SK-N-SH treated with all-trans-retinoic acid at 6 μM for 48 hours (cell line): ENCODE results near the gene SLC35D3.
"Not testable (repeated sequence)": the region's sequence is repeated elsewhere in the genome, so short reads cannot be mapped to it uniquely, and the experiment has no call there.

Experiments
- ATAC-seq: fragments of 200-7000 bp; cut with Tn5 transposase; 3 replicates; pipeline ENCODE4 v1.9.1; 2020; ENCODE audit warnings: mild to moderate bottlenecking, moderate library complexity
- ARNTL ChIP-seq: fragments of 450-650 bp; formaldehyde crosslinking; IDR thresholded peaks from 2 replicates; pipeline ENCODE4 v1.5.0; 2020; ENCODE audit warnings: low read depth, mild to moderate bottlenecking, moderate library complexity, borderline replicate concordance
- BACH2 ChIP-seq: fragments of 250-450 bp; sonication (Bioruptor Pico); IDR thresholded peaks from 2 replicates; pipeline ENCODE4 v1.9.0; 2021; ENCODE audit warnings: mild to moderate bottlenecking, borderline replicate concordance
- CREB5 ChIP-seq: fragments of 250-450 bp; sonication (Bioruptor Pico); IDR thresholded peaks from 2 replicates; pipeline ENCODE4 v1.5.1; 2020; ENCODE audit warnings: low read depth, mild to moderate bottlenecking, moderate library complexity
- CSDC2 ChIP-seq: fragments of 250-450 bp; sonication (Bioruptor Pico); IDR thresholded peaks from 2 replicates; pipeline ENCODE4 v1.5.0; 2020; ENCODE audit warnings: mild to moderate bottlenecking, moderate library complexity
- CSRNP3 ChIP-seq: fragments of 250-450 bp; sonication (Bioruptor Pico); IDR thresholded peaks from 2 replicates; pipeline ENCODE4 v1.5.1; 2021; ENCODE audit warnings: mild to moderate bottlenecking, moderate library complexity
- ESRRG ChIP-seq: fragments of 250-450 bp; sonication (Bioruptor Pico); IDR thresholded peaks from 2 replicates; pipeline ENCODE4 v1.6.1; 2021; ENCODE audit warnings: mild to moderate bottlenecking
- GLIS3 ChIP-seq: fragments of 250-450 bp; sonication (Bioruptor Pico); IDR thresholded peaks from 2 replicates; pipeline ENCODE4 v1.5.0; 2020; ENCODE audit warnings: mild to moderate bottlenecking, moderate library complexity
- ISL1 ChIP-seq: fragments of 250-450 bp; sonication (Bioruptor Pico); IDR thresholded peaks from 2 replicates; pipeline ENCODE4 v2.1.2; 2022; ENCODE audit warnings: mild to moderate bottlenecking, moderate library complexity
- OSR1 ChIP-seq: fragments of 250-450 bp; sonication (Bioruptor Pico); IDR thresholded peaks from 2 replicates; pipeline ENCODE4 v1.8.0; 2022; ENCODE audit warnings: moderate library complexity, mild to moderate bottlenecking, inconsistent platforms
- PATZ1 ChIP-seq: fragments of 250-450 bp; sonication (Bioruptor Pico); IDR thresholded peaks from 2 replicates; pipeline ENCODE4 v1.8.0; 2020; ENCODE audit warnings: mild to moderate bottlenecking, moderate library complexity, borderline replicate concordance
- PPARA ChIP-seq: fragments of 250-450 bp; sonication (Bioruptor Pico); IDR thresholded peaks from 2 replicates; pipeline ENCODE4 v1.5.0; 2020; ENCODE audit warnings: mild to moderate bottlenecking, borderline replicate concordance
- RARB ChIP-seq: fragments of 250-450 bp; sonication (Bioruptor Pico); IDR thresholded peaks from 2 replicates; pipeline ENCODE4 v1.8.0; 2021; ENCODE audit warnings: mild to moderate bottlenecking, moderate library complexity
- SNAI2 ChIP-seq: fragments of 250-450 bp; sonication (Bioruptor Pico); IDR thresholded peaks from 2 replicates; pipeline ENCODE4 v1.5.0; 2020; ENCODE audit warnings: mild to moderate bottlenecking, moderate library complexity
- TCF4 ChIP-seq: fragments of 250-450 bp; sonication (Bioruptor Pico); IDR thresholded peaks from 2 replicates; pipeline ENCODE4 v1.8.0; 2021; ENCODE audit warnings: mild to moderate bottlenecking, moderate library complexity, borderline replicate concordance
- TOX ChIP-seq: fragments of 250-450 bp; sonication (Bioruptor Pico); IDR thresholded peaks from 2 replicates; pipeline ENCODE4 v1.8.0; 2021; ENCODE audit warnings: mild to moderate bottlenecking, moderate library complexity, borderline replicate concordance
- ZC3H10 ChIP-seq: fragments of 250-450 bp; sonication (Bioruptor Pico); IDR thresholded peaks from 2 replicates; pipeline ENCODE4 v1.5.1; 2021; ENCODE audit warnings: mild to moderate bottlenecking, moderate library complexity
- ZFP3 ChIP-seq: fragments of 250-450 bp; sonication (Bioruptor Pico); IDR thresholded peaks from 2 replicates; pipeline ENCODE4 v1.5.0; 2020; ENCODE audit warnings: mild to moderate bottlenecking, moderate library complexity
- ZFP30 ChIP-seq: fragments of 450-650 bp; formaldehyde crosslinking; IDR thresholded peaks from 2 replicates; pipeline ENCODE4 v1.5.0; 2022; ENCODE audit warnings: mild to moderate bottlenecking, moderate library complexity
- ZNF565 ChIP-seq: fragments of 450-650 bp; formaldehyde crosslinking; conservative IDR thresholded peaks from 2 replicates; pipeline ENCODE4 v1.5.0; 2020; ENCODE audit warnings: low read depth, mild to moderate bottlenecking, moderate library complexity
- ZNF70 ChIP-seq: fragments of 450-650 bp; formaldehyde crosslinking; IDR thresholded peaks from 2 replicates; pipeline ENCODE4 v1.5.0; 2020; ENCODE audit warnings: mild to moderate bottlenecking, moderate library complexity
- ZNF8 ChIP-seq: fragments of 450-650 bp; formaldehyde crosslinking; IDR thresholded peaks from 2 replicates; pipeline ENCODE4 v1.5.0; 2020; ENCODE audit warnings: mild to moderate bottlenecking, moderate library complexity
- TF ChIP-seq, protein P1 (sequence below): fragments of 250-450 bp; sonication (Bioruptor Pico); IDR thresholded peaks from 2 replicates; pipeline ENCODE4 v1.5.0; 2020; ENCODE audit warnings: mild to moderate bottlenecking, moderate library complexity

The SLC35D3 gene

GRCh38 chr6:136945711-136946121 lies 23.6 kb downstream of the SLC35D3 start:
- ATAC-seq = no peak
- TF ChIP-seq RARB (CRISPR knock-in tag) = no peak
- TF ChIP-seq, protein P1, sequence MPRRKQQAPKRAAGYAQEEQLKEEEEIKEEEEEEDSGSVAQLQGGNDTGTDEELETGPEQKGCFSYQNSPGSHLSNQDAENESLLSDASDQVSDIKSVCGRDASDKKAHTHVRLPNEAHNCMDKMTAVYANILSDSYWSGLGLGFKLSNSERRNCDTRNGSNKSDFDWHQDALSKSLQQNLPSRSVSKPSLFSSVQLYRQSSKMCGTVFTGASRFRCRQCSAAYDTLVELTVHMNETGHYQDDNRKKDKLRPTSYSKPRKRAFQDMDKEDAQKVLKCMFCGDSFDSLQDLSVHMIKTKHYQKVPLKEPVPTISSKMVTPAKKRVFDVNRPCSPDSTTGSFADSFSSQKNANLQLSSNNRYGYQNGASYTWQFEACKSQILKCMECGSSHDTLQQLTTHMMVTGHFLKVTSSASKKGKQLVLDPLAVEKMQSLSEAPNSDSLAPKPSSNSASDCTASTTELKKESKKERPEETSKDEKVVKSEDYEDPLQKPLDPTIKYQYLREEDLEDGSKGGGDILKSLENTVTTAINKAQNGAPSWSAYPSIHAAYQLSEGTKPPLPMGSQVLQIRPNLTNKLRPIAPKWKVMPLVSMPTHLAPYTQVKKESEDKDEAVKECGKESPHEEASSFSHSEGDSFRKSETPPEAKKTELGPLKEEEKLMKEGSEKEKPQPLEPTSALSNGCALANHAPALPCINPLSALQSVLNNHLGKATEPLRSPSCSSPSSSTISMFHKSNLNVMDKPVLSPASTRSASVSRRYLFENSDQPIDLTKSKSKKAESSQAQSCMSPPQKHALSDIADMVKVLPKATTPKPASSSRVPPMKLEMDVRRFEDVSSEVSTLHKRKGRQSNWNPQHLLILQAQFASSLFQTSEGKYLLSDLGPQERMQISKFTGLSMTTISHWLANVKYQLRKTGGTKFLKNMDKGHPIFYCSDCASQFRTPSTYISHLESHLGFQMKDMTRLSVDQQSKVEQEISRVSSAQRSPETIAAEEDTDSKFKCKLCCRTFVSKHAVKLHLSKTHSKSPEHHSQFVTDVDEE = no peak
- no peak for TF ChIP-seq ISL1 (CRISPR knock-in tag)
- no peak for TF ChIP-seq SNAI2 (CRISPR knock-in tag)
- TF ChIP-seq ZNF8 (CRISPR knock-in tag) = no peak
- TF ChIP-seq PATZ1 (CRISPR knock-in tag) = no peak
- no peak for TF ChIP-seq PPARA (CRISPR knock-in tag)
- TF ChIP-seq ZFP3 = no peak
- TF ChIP-seq ZNF565 (CRISPR knock-in tag) = no peak
- TF ChIP-seq ZC3H10 (CRISPR knock-in tag) = no peak
- no peak for TF ChIP-seq ZNF70 (CRISPR knock-in tag)
- TF ChIP-seq ESRRG (CRISPR knock-in tag) = no peak
- no peak for TF ChIP-seq ARNTL (CRISPR knock-in tag)
- no peak for TF ChIP-seq TOX (CRISPR knock-in tag)
- TF ChIP-seq BACH2 (CRISPR knock-in tag) = no peak
- TF ChIP-seq OSR1 (CRISPR knock-in tag) = no peak

GRCh38 chr6:136947037-136947436 lies 24.9 kb downstream of the SLC35D3 start:
- no peak for TF ChIP-seq ISL1 (CRISPR knock-in tag)
- TF ChIP-seq, protein P1 = no peak
- TF ChIP-seq GLIS3 = no peak
- no peak for TF ChIP-seq OSR1 (CRISPR knock-in tag)
- no peak for TF ChIP-seq CSRNP3 (CRISPR knock-in tag)
- TF ChIP-seq ZC3H10 (CRISPR knock-in tag) = no peak
- no peak for TF ChIP-seq PATZ1 (CRISPR knock-in tag)
- no peak for TF ChIP-seq RARB (CRISPR knock-in tag)
- TF ChIP-seq SNAI2 (CRISPR knock-in tag) = no peak
- TF ChIP-seq ESRRG (CRISPR knock-in tag) = no peak
- TF ChIP-seq CSDC2 (CRISPR knock-in tag) = no peak
- no peak for TF ChIP-seq ARNTL (CRISPR knock-in tag)
- no peak for TF ChIP-seq ZNF565 (CRISPR knock-in tag)
- TF ChIP-seq TCF4 (CRISPR knock-in tag) = no peak
- TF ChIP-seq PPARA (CRISPR knock-in tag) = no peak
- TF ChIP-seq ZFP3 = no peak
- TF ChIP-seq TOX (CRISPR knock-in tag) = no peak
- no peak for TF ChIP-seq ZFP30 (CRISPR knock-in tag)
- TF ChIP-seq BACH2 (CRISPR knock-in tag) = no peak
- TF ChIP-seq CREB5 (CRISPR knock-in tag) = no peak
- ATAC-seq = no peak

- ATAC-seq = not testable (repeated sequence)
Observed at GRCh38 chr6:136949957-136950356, 27.9 kb downstream of the SLC35D3 start.
